Suprapubic skin (tissue), 3 donors: ENCODE measurements around the gene STUM.

Experiments
- CTCF ChIP-seq, 2 donors: fragments of 200-600 bp in 1 of 2; fragments of 450-650 bp in 1 of 2; sonication (generic) in 1 of 2; IDR thresholded peaks; one replicate each; pipeline ENCODE4 v1.5.1; 2016 to 2019; ENCODE audit warnings: antibody characterized with exemption in 2 of 2, mild to moderate bottlenecking in 1 of 2, moderate library complexity in 1 of 2
- POLR2A ChIP-seq, 2 donors: fragments of 450-650 bp; IDR thresholded peaks; one replicate each; pipeline ENCODE4 v1.6.1; 2017; ENCODE audit warnings: antibody characterized with exemption in 2 of 2, mild to moderate bottlenecking in 2 of 2, moderate library complexity in 2 of 2

- TF ChIP-seq POLR2A (IDR thresholded peaks at IDR 0.05) (no peak), CTCF (IDR thresholded peaks at IDR 0.05) (no peak)
These were observed 25.5 kb downstream of the STUM start for GRCh38 chr1:226574044-226574443.
